Endometrial microvascular endothelial cells (primary cell): ENCODE data around the gene RC3H1. TPM values are rescaled to one million over a fixed set of nuclear protein-coding genes. Genes with fewer than 3 reads are reported as not detected.
"Not testable (repeated sequence)": the region's sequence is repeated elsewhere in the genome, so short reads cannot be mapped to it uniquely, and the experiment has no call there.

ENCODE experiments used
- in situ Hi-C: cut with HindIII; loops from 2 replicates; pipeline ENCODE4 v1.10.0; 2017; ENCODE audit warnings: low sequenced_read_pairs, low pct_unique_long_range_greater_than_20kb; ENCODE audit errors: inconsistent ontology term
- total RNA-seq: library from RNA; depleted of rRNA; stranded (reverse); fragments of >200 nt; gene quantifications from one replicate; pipeline ENCODE4 v1.2.3, GENCODE V29; 2015; ENCODE audit errors: inconsistent ontology term

The RC3H1 gene
- total RNA-seq, 1 donor from 2014 or later = 16.0 TPM

GRCh38 chr1:174028495-174028894 is 6.3 kb upstream of the RC3H1 start:
- in situ Hi-C loops = no loop called here

- in situ Hi-C loops = no loop called here
These were observed 1.3 kb upstream of the RC3H1 start for GRCh38 chr1:174023440-174023839.

- in situ Hi-C loops = no loop called here
These were observed 770 bp upstream of the RC3H1 start for GRCh38 chr1:174022976-174023277.

- in situ Hi-C loops = no loop called here
These were observed 522 bp downstream of the RC3H1 start for GRCh38 chr1:174021591-174022079.

GRCh38 chr1:174018565-174018964 is 3.6 kb downstream of the RC3H1 start:
- in situ Hi-C loops = no loop called here

- in situ Hi-C loops = no loop called here
These were observed 4.8 kb downstream of the RC3H1 start for GRCh38 chr1:174017231-174017970.

GRCh38 chr1:174013864-174014418 is 8.2 kb downstream of the RC3H1 start:
- in situ Hi-C loops = no loop called here

GRCh38 chr1:174008979-174009378 is 13.2 kb downstream of the RC3H1 start:
- in situ Hi-C loops = no loop called here

- in situ Hi-C loops = no loop called here
These were observed 13.9 kb downstream of the RC3H1 start for GRCh38 chr1:174008269-174008668.

GRCh38 chr1:174007851-174008250 is 14.3 kb downstream of the RC3H1 start:
- in situ Hi-C loops = no loop called here

- in situ Hi-C loops = no loop called here
These were observed 17.1 kb downstream of the RC3H1 start for GRCh38 chr1:174005032-174005431.

GRCh38 chr1:174003867-174004266 is 18.3 kb downstream of the RC3H1 start:
- in situ Hi-C loops = no loop called here

GRCh38 chr1:174001573-174001972 is 20.6 kb downstream of the RC3H1 start:
- in situ Hi-C loops = no loop called here

GRCh38 chr1:174000371-174000770 is 21.8 kb downstream of the RC3H1 start:
- in situ Hi-C loops = no loop called here

- in situ Hi-C loops = no loop called here
These were observed 24.4 kb downstream of the RC3H1 start for GRCh38 chr1:173997791-173998190.

- in situ Hi-C loops = no loop called here
These were observed 25.2 kb downstream of the RC3H1 start for GRCh38 chr1:173996995-173997394.

GRCh38 chr1:173995475-173995874 is 26.7 kb downstream of the RC3H1 start:
- in situ Hi-C loops = no loop called here

- in situ Hi-C loops = not testable (repeated sequence)
These were observed 28.2 kb downstream of the RC3H1 start for GRCh38 chr1:173993948-173994347.

- in situ Hi-C loops = no loop called here
These were observed 34.1 kb downstream of the RC3H1 start for GRCh38 chr1:173988068-173988467.

- in situ Hi-C loops = no loop called here
These were observed 35.2 kb downstream of the RC3H1 start for GRCh38 chr1:173986951-173987350.

GRCh38 chr1:173970252-173970651 is 51.9 kb downstream of the RC3H1 start:
- in situ Hi-C loops = no loop called here
